ENCODE measurements around the gene OR5AR1. TPM values are rescaled to one million over a fixed set of nuclear protein-coding genes. Genes with fewer than 3 reads are reported as not detected.

The OR5AR1 gene
- total RNA-seq (2016; rRNA removed; fragmentation: Illumina TruSeq; extraction: Trizol), result not detected in 2 replicates
- total RNA-seq (2016; cell fraction: cytosol; rRNA removed; fragmentation: Illumina TruSeq; extraction: Trizol; ENCODE audit: low read depth), result not detected in 2 replicates
- not detected in 2 replicates for total RNA-seq (2016; cell fraction: insoluble cytoplasmic fraction; rRNA removed; fragmentation: Illumina TruSeq; extraction: Trizol)
- total RNA-seq (2016; cell fraction: membrane; rRNA removed; fragmentation: Illumina TruSeq; extraction: Trizol), result not detected in 2 replicates
- total RNA-seq (2016; cell fraction: nucleus; rRNA removed; fragmentation: Illumina TruSeq; extraction: Trizol), result not detected in 2 replicates
- polyA plus RNA-seq (2011; rRNA removed), result not detected in 2 replicates
- not detected in 2 replicates for polyA plus RNA-seq (2011; cell fraction: cytosol; rRNA removed)
- polyA plus RNA-seq (2011; cell fraction: nucleus; rRNA removed), result not detected in 2 replicates
- not detected in 2 replicates for polyA plus RNA-seq (2012)
- polyA plus RNA-seq (2016; cell fraction: cytosol; fragmentation: Illumina TruSeq; extraction: Trizol; ENCODE audit: low read depth), result not detected in 2 replicates
- not detected in 2 replicates for polyA plus RNA-seq (2016; cell fraction: insoluble cytoplasmic fraction; fragmentation: Illumina TruSeq; extraction: Trizol; ENCODE audit: low read depth)
- not detected in 2 replicates for polyA plus RNA-seq (2016; cell fraction: membrane; fragmentation: Illumina TruSeq; extraction: Trizol; ENCODE audit: low read depth)
- not detected in 2 replicates for polyA plus RNA-seq (2016; cell fraction: nucleus; fragmentation: Illumina TruSeq; extraction: Trizol; ENCODE audit: insufficient read depth, low read depth)
- polyA minus RNA-seq (2011; rRNA and poly(A)+ RNA removed; ENCODE audit: low replicate concordance), result not detected in 2 replicates
- not detected in 2 replicates for polyA minus RNA-seq (2011; cell fraction: cytosol; rRNA and poly(A)+ RNA removed)
- not detected in 2 replicates for polyA minus RNA-seq (2011; cell fraction: nucleus; rRNA and poly(A)+ RNA removed)
- Bru-seq, nascent RNA, result not detected
- BruChase-seq, experiment 1, labeled RNA remaining after a 6-hour chase, result not detected
- BruChase-seq, experiment 2, labeled RNA remaining after a 2-hour chase, result not detected
- long read RNA-seq, experiment 1, result 0 reads
- long read RNA-seq, experiment 2, result 0 reads

- no peaks in the 10 kb centered on the region for H3K79me2 ChIP-seq (ENCODE audit: insufficient read depth, low read length)
- H3K4me2 ChIP-seq (ENCODE audit: low read depth, low read length), result no peak within 1 kb of the TSS
- ChIA-PET POLR2A (no interaction called here), CTCF (ENCODE audit: low intra/inter-chr PET ratio, low total read pairs) (no interaction called here)
- H3K27ac ChIP-seq (ENCODE audit: extremely low read length, insufficient read depth, low read length), result no peak within 1 kb of the TSS
- H3K4me3 ChIP-seq (replicated peaks in 1 of 3; ENCODE audit: insufficient read depth in 1 of 3, low read depth in 2 of 3, low read length in 3 of 3), result no peak within 1 kb of the TSS
- no peaks in the 10 kb centered on the region for H4K20me1 ChIP-seq (ENCODE audit: insufficient read depth, low read length)
- no peak for ATAC-seq
- H3K4me1 ChIP-seq (ENCODE audit: insufficient read depth, low read length), result no peaks in the 10 kb centered on the region
- DNase-seq (ENCODE audit: low spot score), result no peak
- H3K36me3 ChIP-seq (replicated peaks in 1 of 2; ENCODE audit: control insufficient read depth in 1 of 2, insufficient read depth in 2 of 2, low read length in 2 of 2), result no peaks in the 10 kb centered on the region
- H3K27me3 ChIP-seq (ENCODE audit: control insufficient read depth in 1 of 2, insufficient read depth in 2 of 2, low read length in 2 of 2), result no peaks in the 10 kb centered on the region
- no peaks in the 10 kb centered on the region for H3K9me3 ChIP-seq (ENCODE audit: low read length)
- BruUV-seq (replicated peaks), result no TSS peak
- in situ Hi-C loops (cut with HindIII; ENCODE audit: extremely low pct_ligation_motif_present, low pct_unique_long_range_greater_than_20kb), result no loop called here
- FAIRE-seq, result no peak
- TF ChIP-seq NFATC3 (CRISPR knock-in tag; IDR thresholded peaks at IDR 0.05), result no peak
- TF ChIP-seq ZSCAN21 (CRISPR knock-in tag; IDR thresholded peaks at IDR 0.05; ENCODE audit: borderline replicate concordance), result no peak
- no peak for TF ChIP-seq PITX1 (CRISPR knock-in tag; IDR thresholded peaks at IDR 0.05)
- TF ChIP-seq FOXK2 (IDR thresholded peaks at IDR 0.05), result no peak
- no peak for TF ChIP-seq HMGXB4 (CRISPR knock-in tag; IDR thresholded peaks at IDR 0.05; ENCODE audit: borderline replicate concordance in 1 of 2, low read depth in 1 of 2)
- no peak for TF ChIP-seq NR3C1 (CRISPR knock-in tag; IDR thresholded peaks at IDR 0.05)
- no peak for TF ChIP-seq POLR2G (IDR thresholded peaks at IDR 0.05; ENCODE audit: low read depth, low read length)
- TF ChIP-seq TCF7L2 (IDR thresholded peaks at IDR 0.05; ENCODE audit: low read depth, low read length), result no peak
- TF ChIP-seq ZNF296 (CRISPR knock-in tag; conservative IDR thresholded peaks at IDR 0.05), result no peak
- TF ChIP-seq SOX13 (IDR thresholded peaks at IDR 0.05), result no peak
- no peak for TF ChIP-seq SOX13 (CRISPR knock-in tag; conservative IDR thresholded peaks at IDR 0.05 in 1 of 2, IDR thresholded peaks at IDR 0.05 in 1 of 2)
- no peak for TF ChIP-seq CEBPG (CRISPR knock-in tag; IDR thresholded peaks at IDR 0.05)
- TF ChIP-seq AGO1 (IDR thresholded peaks at IDR 0.05; ENCODE audit: low read depth, low read length, poor library complexity, severe bottlenecking), result no peak
- TF ChIP-seq MBD4 (IDR thresholded peaks at IDR 0.05; ENCODE audit: borderline replicate concordance, low read length), result no peak
- no peak for TF ChIP-seq POLR2A (IDR thresholded peaks at IDR 0.05; ENCODE audit: insufficient read depth in 1 of 2, low read depth in 2 of 2, low read length in 2 of 2)
- no peak for TF ChIP-seq HOXD1 (CRISPR knock-in tag; IDR thresholded peaks at IDR 0.05)
- TF ChIP-seq HMGA1 (CRISPR knock-in tag; conservative IDR thresholded peaks at IDR 0.05), result no peak
- TF ChIP-seq TOE1 (CRISPR knock-in tag; IDR thresholded peaks at IDR 0.05), result no peak
- TF ChIP-seq SMAD9 (CRISPR knock-in tag; IDR thresholded peaks at IDR 0.05), result no peak
- intact Hi-C loops (cut with micrococcal nuclease; ENCODE audit: unreplicated experiment), result no loop called here
- H2AFZ ChIP-seq (ENCODE audit: low read length), result no peak within 1 kb of the TSS
- 5% methylated on average over 2 of the region's 2 CpGs for WGBS (ENCODE audit: low lambda C conversion rate)
- H3K9ac ChIP-seq (ENCODE audit: insufficient read depth, low read depth, low read length), result no peak within 1 kb of the TSS
Measured at GRCh38 chr11:56663386-56663785, at the start of gene OR5AR1. Gene OR5AR1, plus strand, starts transcription at chr11:56663686. Its CDS starts 0 bp downstream, at chr11:56663686.
